Kidney tubule cell (primary cell): ENCODE measurements around the gene B9D1.

Experiments
- DNase-seq: peaks from one replicate; pipeline ENCODE4 v3.0.0-alpha.2; 2018; ENCODE audit warnings: low spot score

B9D1 gene

DNA sequence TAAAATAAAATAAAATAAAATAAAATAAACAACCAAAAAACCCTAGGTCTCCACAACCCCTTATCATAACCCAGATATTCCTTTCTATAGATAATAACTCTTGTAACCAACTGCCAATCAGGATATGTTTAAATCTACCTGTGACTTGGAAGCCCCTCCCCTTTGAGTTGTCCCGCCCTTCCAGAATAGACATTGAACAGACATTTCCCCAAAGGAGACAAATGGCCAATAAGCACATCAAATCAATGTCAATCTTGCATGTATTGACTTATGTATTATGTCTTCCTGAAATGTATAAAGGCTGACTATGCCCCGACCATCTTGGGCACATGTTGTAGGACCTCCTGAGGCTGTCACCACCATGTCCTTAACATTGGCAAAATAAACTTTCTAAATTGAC, 14.3 kb upstream of the B9D1 start:
- DNase-seq = peak; percentile 26

DNA sequence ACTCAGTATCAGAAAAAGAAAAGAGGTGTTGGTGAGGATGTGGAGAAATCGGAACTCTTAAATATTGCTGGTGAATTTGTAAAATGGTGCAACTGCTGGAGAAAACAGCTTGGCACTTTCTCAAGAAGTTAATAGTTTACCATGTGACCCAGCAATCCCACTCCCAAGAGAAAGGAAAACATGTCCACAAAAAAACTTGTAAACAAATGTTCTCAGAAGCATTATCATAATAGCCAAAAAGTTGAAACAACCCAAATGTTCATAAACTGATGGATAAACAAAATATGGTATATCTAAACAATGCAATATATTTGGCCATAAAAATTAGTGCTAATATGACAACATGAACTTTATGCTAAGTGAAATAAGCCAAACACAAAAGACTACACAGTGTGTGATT, 13.2 kb upstream of the B9D1 start:
- no peak for DNase-seq

GRCh38 chr17:19374136-19374535, 11.6 kb upstream of the B9D1 start:
- no peak for DNase-seq

DNA sequence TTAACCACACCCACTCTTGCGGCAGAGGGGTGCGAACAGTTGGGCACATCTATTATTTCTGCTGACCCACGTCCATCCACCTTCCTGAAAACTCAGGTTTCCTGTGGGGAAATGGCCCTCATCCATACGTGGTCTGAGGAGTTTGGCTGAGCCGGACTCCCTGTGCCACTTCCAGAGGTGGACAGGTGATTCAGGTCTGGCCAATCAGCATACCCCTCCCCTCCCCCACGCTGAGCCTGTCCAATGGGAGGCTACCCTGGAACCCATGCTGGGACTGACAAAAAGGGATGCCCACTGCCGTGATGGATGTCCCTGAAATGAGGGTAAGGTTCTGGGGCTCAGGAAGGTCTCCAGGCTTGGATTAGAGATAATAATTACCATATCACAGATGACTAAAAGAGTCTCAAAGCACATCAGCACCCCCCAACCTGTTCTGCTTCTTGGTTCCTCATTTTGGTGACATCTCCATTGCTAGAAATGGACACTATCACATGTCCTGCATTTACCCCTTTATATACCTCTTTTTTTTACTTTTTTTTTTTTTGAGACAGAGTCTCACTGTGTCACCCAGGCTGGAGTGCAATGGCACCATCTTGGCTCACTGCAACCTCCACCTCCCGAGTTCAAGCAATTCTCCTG, 10.5 kb upstream of the B9D1 start:
- no peak for DNase-seq

- no peak for DNase-seq
Measured at GRCh38 chr17:19372439-19372838, 9.9 kb upstream of the B9D1 start.

GRCh38 chr17:19372011-19372370, 9.5 kb upstream of the B9D1 start:
- DNase-seq = no peak

GRCh38 chr17:19371259-19372010, 8.9 kb upstream of the B9D1 start:
- no peak for DNase-seq

DNA sequence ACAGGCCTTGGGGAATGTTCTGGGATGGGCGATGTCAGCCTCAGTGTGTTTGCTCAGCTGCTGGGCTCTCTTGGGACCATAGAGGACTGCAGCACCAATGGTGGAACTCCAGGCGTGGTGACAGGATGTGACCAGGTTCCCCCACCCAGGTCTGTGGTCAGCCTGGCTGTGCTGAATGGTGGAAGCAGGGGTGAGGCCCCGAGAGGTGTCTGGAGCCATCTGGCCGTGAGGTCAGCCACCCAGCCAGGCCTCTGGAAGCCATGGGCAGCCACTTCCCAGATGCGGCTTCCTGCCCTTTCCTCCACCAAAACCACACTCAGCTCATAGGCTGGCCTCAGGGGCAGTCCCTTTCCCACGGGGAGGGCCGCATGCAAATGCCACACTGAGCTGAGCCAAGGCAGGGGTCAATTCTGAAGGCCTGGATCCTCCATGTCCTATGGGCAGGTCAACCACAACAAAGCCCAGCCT, 8.0 kb upstream of the B9D1 start:
- no peak for DNase-seq

- DNase-seq = no peak
Measured at GRCh38 chr17:19369846-19370492, 7.4 kb upstream of the B9D1 start.

GRCh38 chr17:19369107-19369778, 6.7 kb upstream of the B9D1 start:
- DNase-seq = no peak

- DNase-seq = no peak
Measured at GRCh38 chr17:19368229-19368628, 5.7 kb upstream of the B9D1 start.

DNA sequence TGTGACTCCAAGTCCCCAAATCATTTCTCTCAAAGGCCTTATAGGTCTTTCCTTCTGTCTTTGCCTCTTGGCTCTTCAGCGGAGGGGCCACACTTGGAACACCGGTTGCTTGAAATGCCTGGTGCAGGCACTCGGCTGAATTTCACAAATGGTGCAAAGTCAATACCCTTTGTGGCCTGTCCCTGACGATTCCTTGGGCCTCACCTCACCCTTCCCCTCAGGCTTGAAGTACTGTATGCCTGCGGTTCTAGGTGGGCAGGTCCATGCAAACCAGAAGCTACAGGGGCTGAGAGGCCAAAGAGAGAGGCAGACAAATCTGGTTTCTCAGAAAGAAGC, 4.1 kb upstream of the B9D1 start:
- no peak for DNase-seq

DNA sequence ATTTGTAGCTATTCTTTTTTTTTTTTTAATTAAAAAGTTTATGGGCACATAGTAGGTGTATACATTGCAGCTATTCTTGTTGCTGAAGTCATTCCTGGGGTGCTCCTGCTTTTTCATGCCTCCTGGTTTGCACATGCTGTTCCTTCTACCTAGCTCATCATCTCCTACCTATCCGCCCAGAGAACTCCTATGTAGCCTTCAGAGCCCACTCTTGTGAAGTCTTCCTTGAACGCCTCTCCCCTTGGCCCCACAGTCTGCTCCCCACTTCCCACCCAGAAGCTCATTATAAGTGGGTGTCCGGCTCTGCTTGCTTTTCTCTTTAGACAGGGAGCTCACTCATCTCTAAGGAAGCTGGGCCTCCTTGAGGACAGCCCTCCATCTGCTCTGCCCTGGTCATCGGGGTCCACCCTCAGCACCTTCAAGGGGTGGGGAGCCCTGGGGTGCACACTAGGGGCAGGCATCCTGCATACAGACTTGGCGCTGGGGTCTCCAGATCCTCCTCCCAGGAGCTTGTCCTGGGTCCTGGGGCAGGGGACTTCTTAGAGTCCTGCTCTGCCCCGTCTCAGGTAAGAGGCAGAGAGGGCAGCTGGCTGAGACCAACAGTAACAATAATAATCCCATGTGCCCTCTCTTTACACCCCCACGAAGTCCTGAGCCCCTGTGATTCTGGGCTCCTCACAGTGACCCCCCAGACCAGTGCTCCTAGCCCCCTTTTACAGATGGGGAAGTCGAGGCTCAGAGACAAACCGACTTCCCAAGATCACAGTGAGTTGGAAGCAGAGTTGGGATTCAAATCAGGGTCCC, 3.5 kb upstream of the B9D1 start:
- no peak for DNase-seq

- DNase-seq = no peak
Measured at GRCh38 chr17:19365499-19365817, 2.9 kb upstream of the B9D1 start.

DNA sequence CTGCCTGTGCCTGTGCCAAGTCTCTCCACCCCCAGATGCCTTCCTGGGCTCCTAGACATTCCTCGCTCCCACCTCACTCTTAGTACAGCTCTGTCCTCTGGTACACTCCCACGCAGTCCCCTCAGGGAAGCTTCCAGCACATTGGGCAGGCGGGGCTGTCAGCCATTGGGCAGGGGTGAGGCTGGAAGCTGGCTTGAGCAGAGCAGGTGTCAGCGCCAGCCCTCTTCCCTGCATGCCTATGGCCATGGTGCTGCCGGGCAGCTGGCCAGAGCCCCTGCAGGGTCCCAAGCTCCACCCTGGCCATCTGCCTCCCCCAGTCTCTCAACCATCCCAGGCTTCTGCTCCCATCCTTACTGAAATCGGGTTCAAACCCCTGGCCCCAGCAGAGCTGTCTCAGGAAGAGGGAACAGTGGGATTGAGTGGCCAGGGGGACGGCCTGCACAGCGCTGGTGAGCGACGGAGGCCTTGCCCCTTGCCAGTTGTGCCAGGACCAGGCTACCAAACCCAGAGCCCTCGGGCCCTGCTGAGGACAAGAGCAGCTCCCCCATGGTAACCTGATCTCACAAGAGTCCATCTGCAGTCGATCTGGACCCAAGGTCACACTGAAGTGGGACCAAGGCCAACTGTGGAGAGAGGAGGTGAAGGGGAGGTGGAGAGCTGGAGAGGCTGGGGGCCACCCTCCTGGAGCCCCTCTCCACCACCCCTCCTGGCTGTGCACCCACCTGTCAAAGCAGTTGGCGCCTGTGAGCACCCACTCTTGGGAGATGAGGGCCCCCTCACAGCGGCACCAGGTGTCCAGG, 2.4 kb upstream of the B9D1 start:
- no peak for DNase-seq

GRCh38 chr17:19363460-19364035, 1.0 kb upstream of the B9D1 start:
- no peak for DNase-seq

- DNase-seq = no peak
Measured at GRCh38 chr17:19363114-19363438, 553 bp upstream of the B9D1 start.

- DNase-seq = no peak
Measured at GRCh38 chr17:19361944-19362276, 613 bp downstream of the B9D1 start.

DNA sequence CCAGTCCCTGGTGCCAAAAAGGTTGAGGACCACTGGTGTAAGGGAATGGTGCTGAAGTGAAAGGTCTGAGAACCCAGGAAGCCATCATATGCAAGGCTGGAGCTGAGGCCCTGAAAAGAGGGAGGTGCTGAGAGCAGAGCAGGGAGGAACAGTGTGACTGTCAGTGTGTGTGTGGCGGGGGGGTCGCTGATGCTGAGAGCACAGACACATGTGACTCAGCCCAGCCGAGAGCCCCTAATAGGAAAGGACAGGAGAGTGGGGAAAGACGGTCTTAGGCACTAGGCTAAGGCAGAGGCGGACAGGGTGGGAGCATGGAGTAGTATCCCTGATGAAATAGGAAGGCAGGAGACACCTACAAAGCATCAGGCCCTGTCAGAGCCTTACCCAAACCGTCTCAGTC, 1.2 kb downstream of the B9D1 start:
- no peak for DNase-seq

GRCh38 chr17:19360772-19361171, 1.8 kb downstream of the B9D1 start:
- DNase-seq = no peak

DNA sequence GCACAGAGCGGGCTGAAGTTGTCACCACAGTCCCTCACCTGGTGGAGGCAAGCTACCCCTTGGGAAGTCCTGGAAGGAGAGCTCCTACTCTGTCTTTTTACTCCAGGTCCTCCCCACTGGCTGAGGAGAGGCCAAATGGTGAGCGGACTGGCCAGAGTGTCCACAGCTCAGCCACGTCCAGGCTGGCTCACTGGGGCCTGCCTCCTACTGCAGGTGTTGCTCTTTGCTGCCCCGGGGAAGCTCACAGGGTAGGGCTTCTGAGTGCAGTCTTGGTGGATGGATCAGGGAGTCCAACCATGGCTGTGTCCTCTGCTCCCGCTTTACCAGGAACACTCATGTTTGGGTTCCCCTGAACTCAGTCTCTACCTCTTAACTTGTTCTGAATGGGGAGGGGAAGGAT, 2.7 kb downstream of the B9D1 start:
- DNase-seq = no peak
